HepG2 (cell line): ENCODE data around the gene EMC8. TPM values are rescaled to one million over a fixed set of nuclear protein-coding genes. Genes with fewer than 3 reads are reported as not detected.

Experiments
- AGO1 ChIP-seq: fragments of 200-400 bp; formaldehyde crosslinking; IDR thresholded peaks from 2 replicates; pipeline ENCODE4 v1.6.1; 2017; ENCODE audit warnings: mild to moderate bottlenecking, low read depth, low read length, moderate library complexity; ENCODE audit not compliant: poor library complexity, severe bottlenecking
- HMGA1 ChIP-seq: sonication (generic); formaldehyde crosslinking; conservative IDR thresholded peaks from 2 replicates; pipeline ENCODE4 v1.4.0; 2020; ENCODE audit warnings: missing genetic modification reagents
- HNRNPUL1 ChIP-seq: fragments of 200-400 bp; formaldehyde crosslinking; IDR thresholded peaks from 2 replicates; pipeline ENCODE4 v1.6.1; 2017; ENCODE audit warnings: low read depth, mild to moderate bottlenecking, low read length, moderate library complexity
- HOXA9 ChIP-seq: sonication (generic); formaldehyde crosslinking; IDR thresholded peaks from 2 replicates; pipeline ENCODE4 v1.8.1; 2022; ENCODE audit warnings: missing genetic modification reagents, mild to moderate bottlenecking, moderate library complexity, borderline replicate concordance
- HOXD1 ChIP-seq: sonication (generic); formaldehyde crosslinking; IDR thresholded peaks from 2 replicates; pipeline ENCODE4 v1.5.0; 2020; ENCODE audit warnings: missing genetic modification reagents
- JUN ChIP-seq: sonication (generic); formaldehyde crosslinking; IDR thresholded peaks from 2 replicates; pipeline ENCODE4 v1.4.0; 2020; ENCODE audit warnings: mild to moderate bottlenecking, missing genetic modification reagents
- KAT2B ChIP-seq: fragments of 150-350 bp; IDR thresholded peaks from 2 replicates; pipeline ENCODE4 v1.6.1; 2014; ENCODE audit warnings: low read depth, low read length, borderline replicate concordance
- KDM6A ChIP-seq: IDR thresholded peaks from 2 replicates; pipeline ENCODE4 v1.6.1; 2016; ENCODE audit warnings: low read depth
- KLF12 ChIP-seq: sonication (generic); formaldehyde crosslinking; IDR thresholded peaks from 2 replicates; pipeline ENCODE4 v1.4.0; 2020; ENCODE audit warnings: missing genetic modification reagents, borderline replicate concordance
- NCOA1 ChIP-seq: sonication (generic); formaldehyde crosslinking; IDR thresholded peaks from 2 replicates; pipeline ENCODE4 v1.9.0; 2021; ENCODE audit warnings: missing genetic modification reagents
- NR0B2 ChIP-seq: sonication (generic); formaldehyde crosslinking; IDR thresholded peaks from 2 replicates; pipeline ENCODE4 v1.4.0; 2020; ENCODE audit warnings: mild to moderate bottlenecking, missing genetic modification reagents
- SAP130 ChIP-seq: IDR thresholded peaks from 2 replicates; pipeline ENCODE4 v1.6.1; 2016; ENCODE audit warnings: low read depth
- SETDB1 ChIP-seq: sonication (generic); formaldehyde crosslinking; IDR thresholded peaks from 2 replicates; pipeline ENCODE4 v1.5.1; 2020; ENCODE audit warnings: missing genetic modification reagents, mild to moderate bottlenecking, borderline replicate concordance
- SMAD3 ChIP-seq: sonication (generic); formaldehyde crosslinking; IDR thresholded peaks from 2 replicates; pipeline ENCODE4 v1.4.0; 2020; ENCODE audit warnings: missing genetic modification reagents
- SYNCRIP ChIP-seq: fragments of 200-400 bp; formaldehyde crosslinking; IDR thresholded peaks from 2 replicates; pipeline ENCODE4 v1.6.1; 2018; ENCODE audit warnings: mild to moderate bottlenecking, low read depth, low read length; ENCODE audit not compliant: insufficient read depth
- ZFP1 ChIP-seq: IDR thresholded peaks from 2 replicates; pipeline ENCODE4 v1.6.1; 2016
- ZNF264 ChIP-seq: sonication (generic); formaldehyde crosslinking; IDR thresholded peaks from 2 replicates; pipeline ENCODE4 v1.4.0; 2020; ENCODE audit warnings: missing genetic modification reagents
- ZNF317 ChIP-seq: sonication (generic); formaldehyde crosslinking; IDR thresholded peaks from 2 replicates; pipeline ENCODE4 v1.5.0; 2020; ENCODE audit warnings: mild to moderate bottlenecking, missing genetic modification reagents
- ZNF337 ChIP-seq: sonication (generic); formaldehyde crosslinking; IDR thresholded peaks from 2 replicates; pipeline ENCODE4 v1.5.1; 2020; ENCODE audit warnings: missing genetic modification reagents, low read depth, mild to moderate bottlenecking, borderline replicate concordance
- ZNF367 ChIP-seq: sonication (generic); formaldehyde crosslinking; IDR thresholded peaks from 2 replicates; pipeline ENCODE4 v1.4.0; 2020; ENCODE audit warnings: missing genetic modification reagents, borderline replicate concordance
- ZNF552 ChIP-seq: sonication (generic); formaldehyde crosslinking; IDR thresholded peaks from 2 replicates; pipeline ENCODE4 v1.9.0; 2022; ENCODE audit warnings: missing genetic modification reagents, mild to moderate bottlenecking, borderline replicate concordance
- ZNF616 ChIP-seq: sonication (generic); formaldehyde crosslinking; IDR thresholded peaks from 2 replicates; pipeline ENCODE4 v1.5.0; 2020; ENCODE audit warnings: low read depth, mild to moderate bottlenecking, missing genetic modification reagents
- ZNF83 ChIP-seq: sonication (generic); formaldehyde crosslinking; IDR thresholded peaks from 2 replicates; pipeline ENCODE4 v1.4.0; 2020; ENCODE audit warnings: missing genetic modification reagents, mild to moderate bottlenecking, borderline replicate concordance
- polyA plus RNA-seq, 8 experiments: library from polyadenylated mRNA; depleted of rRNA in 3 of 8; stranded (reverse) in 7 of 8; unstranded in 1 of 8; fragments of >200 nt; fragmentation: Illumina TruSeq in 4 of 8; extraction: Trizol in 4 of 8; gene quantifications; 2 replicates each; pipeline versions ENCODE4 v1.2.1 to v1.2.3, GENCODE V29; 2011 to 2016; ENCODE audit warnings: low read depth in 4 of 8, missing spikeins in 1 of 8, mixed read lengths in 1 of 8; ENCODE audit not compliant: insufficient read depth in 1 of 8
- total RNA-seq, 5 experiments: library from RNA; depleted of rRNA; stranded (reverse); fragments of >200 nt; fragmentation: Illumina TruSeq; extraction: Trizol; gene quantifications; 2 replicates each; pipeline ENCODE4 v1.2.3, GENCODE V29; 2016; ENCODE audit warnings: low read depth in 1 of 5
- TF ChIP-seq, protein P1 (sequence below): sonication (generic); formaldehyde crosslinking; IDR thresholded peaks from 2 replicates; pipeline ENCODE4 v1.5.1; 2020; ENCODE audit warnings: mild to moderate bottlenecking, missing genetic modification reagents, borderline replicate concordance

The EMC8 gene
- total and polyA plus RNA-seq, 2 of the 13 experiments (the other 11 are each of a cell fraction or from before 2014, with no cell fraction given) = 55.0 to 76.0 TPM

- TF ChIP-seq, protein P1, sequence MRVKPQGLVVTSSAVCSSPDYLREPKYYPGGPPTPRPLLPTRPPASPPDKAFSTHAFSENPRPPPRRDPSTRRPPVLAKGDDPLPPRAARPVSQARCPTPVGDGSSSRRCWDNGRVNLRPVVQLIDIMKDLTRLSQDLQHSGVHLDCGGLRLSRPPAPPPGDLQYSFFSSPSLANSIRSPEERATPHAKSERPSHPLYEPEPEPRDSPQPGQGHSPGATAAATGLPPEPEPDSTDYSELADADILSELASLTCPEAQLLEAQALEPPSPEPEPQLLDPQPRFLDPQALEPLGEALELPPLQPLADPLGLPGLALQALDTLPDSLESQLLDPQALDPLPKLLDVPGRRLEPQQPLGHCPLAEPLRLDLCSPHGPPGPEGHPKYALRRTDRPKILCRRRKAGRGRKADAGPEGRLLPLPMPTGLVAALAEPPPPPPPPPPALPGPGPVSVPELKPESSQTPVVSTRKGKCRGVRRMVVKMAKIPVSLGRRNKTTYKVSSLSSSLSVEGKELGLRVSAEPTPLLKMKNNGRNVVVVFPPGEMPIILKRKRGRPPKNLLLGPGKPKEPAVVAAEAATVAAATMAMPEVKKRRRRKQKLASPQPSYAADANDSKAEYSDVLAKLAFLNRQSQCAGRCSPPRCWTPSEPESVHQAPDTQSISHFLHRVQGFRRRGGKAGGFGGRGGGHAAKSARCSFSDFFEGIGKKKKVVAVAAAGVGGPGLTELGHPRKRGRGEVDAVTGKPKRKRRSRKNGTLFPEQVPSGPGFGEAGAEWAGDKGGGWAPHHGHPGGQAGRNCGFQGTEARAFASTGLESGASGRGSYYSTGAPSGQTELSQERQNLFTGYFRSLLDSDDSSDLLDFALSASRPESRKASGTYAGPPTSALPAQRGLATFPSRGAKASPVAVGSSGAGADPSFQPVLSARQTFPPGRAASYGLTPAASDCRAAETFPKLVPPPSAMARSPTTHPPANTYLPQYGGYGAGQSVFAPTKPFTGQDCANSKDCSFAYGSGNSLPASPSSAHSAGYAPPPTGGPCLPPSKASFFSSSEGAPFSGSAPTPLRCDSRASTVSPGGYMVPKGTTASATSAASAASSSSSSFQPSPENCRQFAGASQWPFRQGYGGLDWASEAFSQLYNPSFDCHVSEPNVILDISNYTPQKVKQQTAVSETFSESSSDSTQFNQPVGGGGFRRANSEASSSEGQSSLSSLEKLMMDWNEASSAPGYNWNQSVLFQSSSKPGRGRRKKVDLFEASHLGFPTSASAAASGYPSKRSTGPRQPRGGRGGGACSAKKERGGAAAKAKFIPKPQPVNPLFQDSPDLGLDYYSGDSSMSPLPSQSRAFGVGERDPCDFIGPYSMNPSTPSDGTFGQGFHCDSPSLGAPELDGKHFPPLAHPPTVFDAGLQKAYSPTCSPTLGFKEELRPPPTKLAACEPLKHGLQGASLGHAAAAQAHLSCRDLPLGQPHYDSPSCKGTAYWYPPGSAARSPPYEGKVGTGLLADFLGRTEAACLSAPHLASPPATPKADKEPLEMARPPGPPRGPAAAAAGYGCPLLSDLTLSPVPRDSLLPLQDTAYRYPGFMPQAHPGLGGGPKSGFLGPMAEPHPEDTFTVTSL (CRISPR knock-in tag) = no peak
- TF ChIP-seq AGO1 (no peak), KLF12 (peak; percentile 53; the same call in 1 of the 2 replicates), ZFP1 (CRISPR knock-in tag) (no peak), HMGA1 (CRISPR knock-in tag) (no peak), KAT2B (no peak), ZNF337 (CRISPR knock-in tag) (no peak), SYNCRIP (no peak), HOXD1 (CRISPR knock-in tag) (no peak), NCOA1 (CRISPR knock-in tag) (no peak), NR0B2 (CRISPR knock-in tag) (no peak), ZNF264 (CRISPR knock-in tag) (no peak), ZNF83 (no peak), ZNF616 (CRISPR knock-in tag) (0 out of 2 replicates have a peak, but pooled peaks have one; percentile 23), ZNF367 (CRISPR knock-in tag) (no peak), SAP130 (CRISPR knock-in tag) (no peak), KDM6A (CRISPR knock-in tag) (no peak), ZNF552 (CRISPR knock-in tag) (no peak), ZNF317 (no peak), JUN (no peak), SMAD3 (CRISPR knock-in tag) (0 out of 2 replicates have a peak, but pooled peaks have one; percentile 69), HOXA9 (CRISPR knock-in tag) (no peak), SETDB1 (CRISPR knock-in tag) (no peak), HNRNPUL1 (no peak)
Measured at GRCh38 chr16:85821390-85822135, 22.2 kb upstream of the EMC8 start (continued).
